Activated CD8-positive, alpha-beta T cell treated with anti-CD3 and anti-CD28 coated beads, Interleukin-2, amount 10 ng/mL, durations not matched to agents 7 days and 5 days (primary cell): Measurements from ENCODE around the gene GALNT5. TPM values are rescaled to one million over a fixed set of nuclear protein-coding genes. Genes with fewer than 3 reads are reported as not detected.
A peak's percentile ranks its signal among the peaks of the same experiment; 100 is the strongest.
"Not testable (repeated sequence)": the region's sequence is repeated elsewhere in the genome, so short reads cannot be mapped to it uniquely, and the experiment has no call there.

ENCODE experiments used
- ATAC-seq: fragments of 150-1000 bp; cut with Tn5 transposase; one replicate; pipeline ENCODE4 v1.10.0; 2021; ENCODE audit warnings: moderate library complexity
- CTCF ChIA-PET: fragments of 350-600 bp; sonication (Branson Sonifier 250); formaldehyde crosslinking; loops from one replicate; lab custom pipeline; 2021; ENCODE audit warnings: antibody characterized with exemption; lab: Charles Lee
- POLR2A ChIA-PET: fragments of 350-600 bp; sonication (Branson Sonifier 250); formaldehyde crosslinking; loops from one replicate; lab custom pipeline; 2021; ENCODE audit warnings: antibody characterized with exemption; lab: Charles Lee
- DNase-seq: peaks from one replicate; pipeline ENCODE4 v3.0.0-alpha.2; 2020
- H3K27ac Mint-ChIP-seq: one replicate; pipeline ENCODE4 v1.8.0; 2021; ENCODE audit warnings: mild to moderate bottlenecking, mixed read lengths
- H3K27me3 Mint-ChIP-seq: one replicate; pipeline ENCODE4 v1.8.0; 2021; ENCODE audit warnings: low read depth, mixed read lengths
- H3K36me3 Mint-ChIP-seq: one replicate; pipeline ENCODE4 v1.8.0; 2021; ENCODE audit warnings: low read depth, mixed read lengths
- H3K4me1 Mint-ChIP-seq: one replicate; pipeline ENCODE4 v1.8.0; 2021; ENCODE audit warnings: low read depth, mixed read lengths
- H3K4me3 Mint-ChIP-seq: one replicate; pipeline ENCODE4 v1.8.0; 2021; ENCODE audit warnings: mild to moderate bottlenecking, mixed read lengths
- H3K9me3 Mint-ChIP-seq: one replicate; pipeline ENCODE4 v1.8.0; 2022; ENCODE audit warnings: mixed read lengths; ENCODE audit not compliant: insufficient read depth
- total RNA-seq, 2 experiments: library from RNA; stranded (reverse); gene quantifications; one replicate each; pipeline ENCODE4 v1.2.3, GENCODE V29; 2021

GALNT5 gene
- total RNA-seq, 2 experiments from 2014 or later: not detected

DNA sequence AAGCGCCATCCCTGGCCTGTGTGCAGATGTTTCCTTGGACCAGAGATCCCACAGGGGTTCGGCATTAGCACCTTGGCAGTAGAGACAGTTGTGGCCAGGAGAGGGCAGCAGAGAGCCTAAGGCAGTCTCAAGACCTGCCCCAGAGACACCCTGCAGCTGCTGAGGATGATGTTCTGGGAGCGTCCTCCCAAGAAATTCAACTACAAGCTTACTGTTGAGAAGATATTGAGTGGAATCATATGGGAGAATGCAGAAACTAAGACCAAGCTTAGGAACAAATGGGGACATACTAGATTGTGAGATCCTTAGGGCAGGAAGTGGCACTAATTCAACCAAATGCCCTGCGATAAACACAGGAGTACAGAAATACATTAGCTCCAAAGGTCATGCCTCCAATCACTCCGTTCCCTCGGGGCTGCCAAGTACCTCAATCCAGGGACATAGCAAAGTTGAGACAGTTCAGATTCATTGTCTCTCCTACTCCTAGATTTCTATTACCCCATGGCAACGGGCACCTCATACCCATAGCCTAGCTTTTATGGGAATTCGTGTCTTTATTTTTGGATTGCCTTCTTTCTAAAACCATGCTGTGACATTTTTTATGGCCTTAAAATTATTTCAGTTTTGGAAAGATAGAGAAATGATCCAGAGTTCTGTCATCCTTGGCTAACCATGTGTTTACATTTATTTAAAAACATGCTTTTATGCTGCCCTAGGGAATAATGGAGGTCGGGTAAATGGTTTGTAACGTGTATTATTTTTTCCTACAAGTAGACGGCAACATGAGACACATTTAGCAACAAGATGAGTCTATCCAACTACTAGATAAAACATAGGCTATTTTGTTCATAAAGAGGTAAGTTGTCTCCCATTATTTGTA lies 70.4 kb downstream of the GALNT5 start:
- H3K27ac Mint-ChIP-seq: peak overlapping the region; percentile 56
- POLR2A ChIA-PET: interaction anchor here (0.8 to 2.6 kb wide), 11 partner anchors 20 to 116 kb away, joined by 3 to 20 read pairs (median 6); partner anchors contain the start of gene CYTIP
- CTCF ChIA-PET: interaction anchor here (0.5 to 28.3 kb wide), 62 partner anchors 9 to 573 kb away, joined by 3 to 442 read pairs (median 7); partner anchors contain the start of genes ACVR1C, CYTIP and GALNT5
- H3K9me3 Mint-ChIP-seq: no peaks in the 10 kb centered on the region
- ATAC-seq: peak; percentile 96
- H3K4me3 Mint-ChIP-seq: peak overlapping the region; percentile 27
- peaks cover 10% of the 10 kb centered on the region for H3K36me3 Mint-ChIP-seq
- peak; percentile 91 for DNase-seq
- H3K4me1 Mint-ChIP-seq: peaks cover 41% of the 10 kb centered on the region
- H3K27me3 Mint-ChIP-seq: no peaks in the 10 kb centered on the region

DNA sequence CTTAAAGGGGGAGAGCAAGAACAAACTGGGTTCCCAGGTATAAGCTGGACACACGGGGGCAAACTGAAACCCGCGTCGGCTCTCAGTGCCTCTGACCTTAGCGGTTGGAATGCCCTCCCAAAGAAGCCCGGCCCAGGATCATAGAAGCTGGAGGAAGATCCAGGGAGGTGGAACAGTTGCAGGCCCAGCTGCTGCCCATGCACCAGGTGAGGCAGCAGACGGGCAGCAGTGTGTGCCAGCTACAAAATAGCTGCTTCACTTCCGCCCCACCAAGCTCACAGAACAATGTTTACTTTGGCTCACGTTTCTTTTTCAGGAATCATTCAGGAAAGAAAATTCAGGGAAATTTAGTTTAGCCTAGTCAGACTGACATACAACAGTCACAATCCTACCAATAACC lies 72.0 kb downstream of the GALNT5 start:
- Mint-ChIP-seq H3K9me3 (no peaks in the 10 kb centered on the region), H3K4me1 (peaks cover 55% of the 10 kb centered on the region), H3K27ac (no peak overlapping the region), H3K4me3 (no peak overlapping the region), H3K36me3 (peaks cover 5% of the 10 kb centered on the region), H3K27me3 (no peaks in the 10 kb centered on the region)
- no peak for DNase-seq
- ChIA-PET POLR2A (interaction anchor here (1.3 kb wide), 1 partner anchor 85 kb away, joined by 6 read pairs; no protein-coding TSS in a partner anchor), CTCF (interaction anchor here (0.9 to 28.3 kb wide), 8 partner anchors 27 to 300 kb away, joined by 3 to 442 read pairs (median 4); no protein-coding TSS in a partner anchor)
- ATAC-seq: no peak

DNA sequence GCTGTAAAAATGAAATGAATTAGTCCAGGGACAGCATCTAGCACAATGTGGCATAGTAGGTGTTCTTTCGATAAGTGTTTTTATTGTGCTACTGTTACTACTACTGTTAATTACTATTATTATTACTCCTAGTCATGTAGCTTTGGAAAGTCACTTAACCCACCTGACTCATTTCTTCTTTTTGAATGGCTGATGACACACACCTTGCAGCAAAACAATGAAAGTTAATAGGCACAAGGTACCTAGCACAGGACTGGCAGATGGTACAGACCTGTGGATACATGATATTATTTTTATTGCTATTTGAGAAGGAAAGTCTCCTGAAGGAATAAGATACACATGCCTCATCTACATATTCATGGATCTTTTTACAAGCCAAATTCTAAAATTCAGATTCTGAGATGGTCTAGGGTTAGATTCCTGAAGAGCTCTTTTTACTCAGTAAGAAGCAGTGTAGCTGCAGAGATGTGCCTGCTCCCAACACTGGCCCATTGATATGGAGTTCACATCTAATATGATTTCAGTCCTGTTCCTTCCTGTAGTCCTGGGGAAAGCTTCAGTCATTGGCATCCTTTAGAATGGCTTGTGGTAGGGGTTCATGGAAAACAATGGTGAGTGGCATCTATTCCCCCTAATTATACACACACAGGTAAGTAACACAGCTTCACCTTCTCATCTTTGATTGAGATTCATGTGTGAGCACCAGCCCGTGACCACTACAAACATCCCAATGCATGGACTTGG lies 76.0 kb downstream of the GALNT5 start:
- POLR2A ChIA-PET: interaction anchor here (1.5 kb wide), 1 partner anchor 110 kb away, joined by 3 read pairs; the partner anchor contains the start of gene CYTIP
- H3K4me3 Mint-ChIP-seq: no peak overlapping the region
- H3K27me3 Mint-ChIP-seq: no peaks in the 10 kb centered on the region
- H3K9me3 Mint-ChIP-seq: no peaks in the 10 kb centered on the region
- DNase-seq: no peak
- H3K4me1 Mint-ChIP-seq: peaks cover 56% of the 10 kb centered on the region
- H3K27ac Mint-ChIP-seq: no peak overlapping the region
- H3K36me3 Mint-ChIP-seq: peaks cover 5% of the 10 kb centered on the region
- CTCF ChIA-PET: interaction anchor here (0.6 to 28.3 kb wide), 7 partner anchors 10 to 155 kb away, joined by 3 to 442 read pairs (median 27); no protein-coding TSS in a partner anchor
- no peak for ATAC-seq

DNA sequence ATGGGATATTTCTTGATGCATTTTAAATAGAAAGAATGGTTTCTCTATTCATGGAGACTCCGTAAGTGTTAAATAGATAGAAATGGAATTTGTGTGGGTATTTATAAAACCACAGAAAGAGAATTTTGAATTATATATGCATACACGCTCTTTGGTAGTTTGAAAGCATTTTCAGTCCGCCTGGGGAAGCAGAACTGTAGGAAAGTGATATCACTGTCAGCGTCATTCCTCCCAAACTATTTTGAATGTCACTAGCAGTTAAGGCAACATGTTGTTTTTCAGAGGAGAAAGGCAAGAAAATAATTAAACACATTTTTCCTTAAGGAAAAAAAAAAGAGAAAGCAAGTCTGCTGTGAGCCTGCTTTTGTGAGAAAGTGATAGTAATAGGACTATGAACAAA lies 76.8 kb downstream of the GALNT5 start:
- DNase-seq: no peak
- ChIA-PET POLR2A (interaction anchor here (0.6 to 1.1 kb wide), 3 partner anchors 106 to 1359 kb away, joined by 3 read pairs; no protein-coding TSS in a partner anchor), CTCF (interaction anchor here (0.6 to 28.3 kb wide), 12 partner anchors 11 to 158 kb away, joined by 3 to 442 read pairs (median 27); partner anchors contain the start of gene ERMN)
- H3K9me3 Mint-ChIP-seq: no peaks in the 10 kb centered on the region
- H3K4me1 Mint-ChIP-seq: peaks cover 52% of the 10 kb centered on the region
- H3K36me3 Mint-ChIP-seq: peaks cover 4% of the 10 kb centered on the region
- H3K27me3 Mint-ChIP-seq: no peaks in the 10 kb centered on the region
- H3K4me3 Mint-ChIP-seq: no peak overlapping the region
- H3K27ac Mint-ChIP-seq: no peak overlapping the region
- ATAC-seq: no peak

DNA sequence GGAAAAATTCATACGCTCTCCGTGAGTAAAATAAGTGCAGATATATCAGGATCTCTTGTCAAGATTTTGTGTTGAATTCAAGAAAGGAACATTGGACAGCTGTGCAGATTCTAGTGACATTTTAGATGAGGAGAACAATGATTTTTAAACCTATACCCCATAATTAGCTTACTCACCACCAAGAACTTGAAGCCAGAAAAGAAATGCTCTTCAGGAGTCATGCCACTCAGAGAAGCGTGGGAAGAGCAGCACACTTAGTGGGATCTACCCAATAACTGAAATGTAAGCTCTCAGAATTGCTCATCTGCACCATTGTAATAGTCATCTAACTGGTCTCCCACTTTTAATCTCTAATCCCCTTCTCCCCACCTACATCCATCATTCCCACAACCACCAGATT lies 77.3 kb downstream of the GALNT5 start:
- no peak for DNase-seq
- ChIA-PET POLR2A (interaction anchor here (0.6 to 1.1 kb wide), 4 partner anchors 87 to 1359 kb away, joined by 3 read pairs; no protein-coding TSS in a partner anchor), CTCF (interaction anchor here (0.6 to 28.3 kb wide), 20 partner anchors 11 to 158 kb away, joined by 3 to 442 read pairs (median 16); partner anchors contain the start of gene ERMN)
- no peak for ATAC-seq
- Mint-ChIP-seq H3K9me3 (no peaks in the 10 kb centered on the region), H3K4me1 (peaks cover 52% of the 10 kb centered on the region), H3K36me3 (peaks cover 7% of the 10 kb centered on the region), H3K27ac (no peak overlapping the region), H3K4me3 (no peak overlapping the region), H3K27me3 (no peaks in the 10 kb centered on the region)

DNA sequence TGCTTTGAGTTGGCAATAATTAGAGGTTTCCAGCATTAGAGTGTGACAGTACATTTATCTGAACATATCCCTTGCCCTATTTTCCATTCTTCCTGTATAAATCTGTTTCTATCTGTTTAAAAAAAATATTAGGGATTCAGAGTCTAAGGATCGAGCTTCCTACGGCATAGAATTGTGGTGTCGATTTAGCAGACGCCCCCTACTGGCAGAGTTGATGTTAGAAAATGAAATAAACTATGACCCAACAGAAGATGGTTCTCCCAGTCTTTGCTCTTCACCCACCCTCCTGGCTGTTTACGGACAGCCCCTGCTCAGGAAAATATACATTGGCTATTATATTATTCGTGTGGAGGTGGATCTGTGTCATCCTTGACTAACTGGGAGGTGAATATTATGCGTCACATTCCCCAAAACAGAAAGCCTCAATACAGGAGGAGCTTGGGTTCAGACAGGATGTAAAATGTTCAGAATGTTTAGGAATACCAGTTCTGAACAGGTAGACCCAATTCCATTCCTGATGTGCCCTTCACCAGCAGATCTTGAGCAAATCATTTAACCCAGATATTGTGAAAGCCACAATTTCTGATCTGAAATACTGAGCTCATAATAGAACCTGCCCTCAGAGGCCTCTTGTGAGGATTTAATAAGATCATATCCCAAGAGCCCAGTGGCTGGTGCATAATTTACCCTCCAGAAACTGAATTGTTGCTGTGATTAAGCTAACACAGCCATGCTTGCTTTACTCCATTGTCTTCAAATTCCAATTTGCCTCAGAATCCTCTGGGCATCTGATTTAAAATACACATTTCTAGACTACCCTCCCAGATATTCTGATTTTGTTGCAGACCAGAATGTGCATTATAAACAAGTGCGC lies 78.9 kb downstream of the GALNT5 start:
- no peak overlapping the region for H3K4me3 Mint-ChIP-seq
- peaks cover 7% of the 10 kb centered on the region for H3K9me3 Mint-ChIP-seq
- peaks cover 20% of the 10 kb centered on the region for H3K36me3 Mint-ChIP-seq
- POLR2A ChIA-PET: interaction anchor here (1.0 to 1.2 kb wide), 2 partner anchors 85 to 102 kb away, joined by 3 read pairs; no protein-coding TSS in a partner anchor
- H3K4me1 Mint-ChIP-seq: peaks cover 41% of the 10 kb centered on the region
- no peaks in the 10 kb centered on the region for H3K27me3 Mint-ChIP-seq
- ATAC-seq: no peak
- no peak overlapping the region for H3K27ac Mint-ChIP-seq
- CTCF ChIA-PET: interaction anchor here (0.5 to 28.3 kb wide), 49 partner anchors 13 to 671 kb away, joined by 3 to 442 read pairs (median 6); partner anchors contain the start of genes CYTIP and ERMN
- peak; percentile 61 for DNase-seq

DNA sequence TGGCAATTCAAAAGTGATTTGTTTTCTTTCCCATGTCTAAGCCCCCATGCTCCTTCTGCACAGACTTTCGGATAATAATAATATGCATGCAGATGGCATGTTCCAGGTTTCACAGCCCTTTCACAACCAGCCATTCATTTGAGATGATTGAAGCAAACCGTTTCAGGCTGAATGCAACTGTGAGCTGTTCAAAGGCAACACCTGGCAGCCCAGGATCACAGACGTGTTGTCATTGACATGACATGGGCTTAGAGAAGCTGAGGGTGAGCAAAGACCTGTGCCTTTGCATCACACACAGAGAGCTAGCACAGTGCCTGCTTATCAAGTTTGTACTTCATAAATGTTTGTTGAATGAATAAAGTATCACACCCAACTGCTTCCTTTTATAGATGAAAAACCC lies 80.5 kb downstream of the GALNT5 start:
- Mint-ChIP-seq H3K9me3 (peaks cover 22% of the 10 kb centered on the region), H3K4me3 (no peak overlapping the region), H3K4me1 (peaks cover 26% of the 10 kb centered on the region), H3K36me3 (peaks cover 36% of the 10 kb centered on the region), H3K27me3 (no peaks in the 10 kb centered on the region), H3K27ac (no peak overlapping the region)
- ChIA-PET POLR2A (no interaction called here), CTCF (interaction anchor here (1.4 to 28.3 kb wide), 11 partner anchors 11 to 259 kb away, joined by 3 to 442 read pairs (median 27); partner anchors contain the start of gene ERMN)
- ATAC-seq: no peak
- DNase-seq: no peak

DNA sequence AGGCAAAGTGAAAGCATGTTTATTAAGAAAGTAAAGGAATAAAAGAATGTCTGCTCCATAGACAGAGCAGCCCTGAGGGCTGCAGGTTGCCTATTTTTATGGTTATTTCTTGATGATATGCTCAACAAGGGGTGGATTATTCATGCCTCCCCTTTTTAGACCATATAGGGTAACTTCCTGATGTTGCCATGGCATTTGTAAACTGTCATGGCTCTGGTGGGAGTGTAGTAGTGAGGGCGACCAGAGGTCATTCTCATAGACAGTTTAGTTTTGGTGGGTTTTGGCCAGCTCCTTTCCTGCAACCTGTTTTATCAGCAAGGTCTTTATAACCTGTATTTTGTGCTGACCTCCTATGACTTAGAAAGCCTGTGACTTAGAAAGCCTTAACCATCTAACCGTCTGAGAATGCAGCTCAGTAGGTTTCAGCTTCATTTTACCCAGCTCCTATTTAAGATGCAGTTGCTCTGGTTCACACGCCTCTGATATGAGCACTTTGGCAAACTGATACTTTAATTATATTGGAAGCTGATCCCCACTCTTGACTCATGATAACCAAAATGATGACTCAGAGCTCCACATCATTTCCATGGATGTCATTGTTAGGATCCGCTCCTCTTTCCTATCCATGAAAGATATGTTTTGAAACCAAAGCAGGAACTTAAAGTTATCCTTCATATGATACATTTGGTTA lies 82.6 kb downstream of the GALNT5 start:
- Mint-ChIP-seq H3K36me3 (peaks cover 58% of the 10 kb centered on the region), H3K27ac (no peak overlapping the region), H3K9me3 (peaks cover 37% of the 10 kb centered on the region), H3K4me3 (no peak overlapping the region), H3K27me3 (no peaks in the 10 kb centered on the region), H3K4me1 (peaks cover 9% of the 10 kb centered on the region)
- no peak for ATAC-seq
- CTCF ChIA-PET: interaction anchor here (1.6 to 28.3 kb wide), 3 partner anchors 17 to 151 kb away, joined by 3 to 442 read pairs (median 196); partner anchors contain the start of gene ERMN
- POLR2A ChIA-PET: no interaction called here
- DNase-seq: no peak

DNA sequence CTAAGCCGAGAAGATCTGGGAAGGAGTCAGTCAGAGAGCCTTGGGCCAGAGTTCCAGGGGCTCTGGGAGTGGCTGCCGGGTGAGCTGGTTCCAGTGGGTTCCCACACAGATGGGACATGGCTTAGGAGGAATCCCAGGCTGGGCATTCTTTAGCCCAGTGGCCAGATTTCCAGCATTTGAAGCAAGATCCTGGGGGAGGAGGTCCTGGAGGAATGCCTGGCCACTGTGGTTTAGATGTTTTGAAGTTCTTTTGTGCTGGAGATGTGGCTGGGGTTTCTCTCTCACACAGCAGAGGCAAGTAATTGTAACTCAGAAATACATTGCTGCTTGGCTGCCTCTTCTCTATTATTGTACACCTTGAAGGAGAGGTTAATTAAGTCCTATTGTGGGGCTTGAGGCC lies 83.9 kb downstream of the GALNT5 start:
- H3K9me3 Mint-ChIP-seq: peaks cover 46% of the 10 kb centered on the region
- H3K4me3 Mint-ChIP-seq, H3K27ac Mint-ChIP-seq, H3K4me1 Mint-ChIP-seq, DNase-seq, H3K27me3 Mint-ChIP-seq, ATAC-seq, POLR2A ChIA-PET: not testable (repeated sequence)
- peaks cover 63% of the 10 kb centered on the region for H3K36me3 Mint-ChIP-seq
- CTCF ChIA-PET: interaction anchor here (1.6 to 28.3 kb wide), 3 partner anchors 18 to 150 kb away, joined by 3 to 442 read pairs (median 196); partner anchors contain the start of gene ERMN
